RWPE1 (cell line): ENCODE data around the gene DNAH12.

Experiments
- CTCF ChIA-PET: fragments of 350-600 bp; sonication (Branson Sonifier 250); formaldehyde crosslinking; extraction: SDS; loops from one replicate; lab custom pipeline; 2021; lab: Yijun Ruan, JAX
- POLR2A ChIA-PET: fragments of 400-600 bp; formaldehyde crosslinking; extraction: SDS; loops from one replicate; lab custom pipeline; 2020; ENCODE audit warnings: antibody characterized with exemption; ENCODE audit not compliant: low non-redundant PET; lab: Yijun Ruan, JAX
- DNase-seq: peaks from one replicate; pipeline ENCODE4 v3.0.0; 2012; ENCODE audit warnings: low spot score
- H3K27ac ChIP-seq: fragments of 450-650 bp; 2 replicates; pipeline ENCODE4 v1.5.1; 2017
- TF ChIP-seq, protein P1 (sequence below): fragments of 450-650 bp; conservative IDR thresholded peaks from 2 replicates; pipeline ENCODE4 v1.5.1; 2017; ENCODE audit warnings: low read depth, mild to moderate bottlenecking

The DNAH12 gene

DNA sequence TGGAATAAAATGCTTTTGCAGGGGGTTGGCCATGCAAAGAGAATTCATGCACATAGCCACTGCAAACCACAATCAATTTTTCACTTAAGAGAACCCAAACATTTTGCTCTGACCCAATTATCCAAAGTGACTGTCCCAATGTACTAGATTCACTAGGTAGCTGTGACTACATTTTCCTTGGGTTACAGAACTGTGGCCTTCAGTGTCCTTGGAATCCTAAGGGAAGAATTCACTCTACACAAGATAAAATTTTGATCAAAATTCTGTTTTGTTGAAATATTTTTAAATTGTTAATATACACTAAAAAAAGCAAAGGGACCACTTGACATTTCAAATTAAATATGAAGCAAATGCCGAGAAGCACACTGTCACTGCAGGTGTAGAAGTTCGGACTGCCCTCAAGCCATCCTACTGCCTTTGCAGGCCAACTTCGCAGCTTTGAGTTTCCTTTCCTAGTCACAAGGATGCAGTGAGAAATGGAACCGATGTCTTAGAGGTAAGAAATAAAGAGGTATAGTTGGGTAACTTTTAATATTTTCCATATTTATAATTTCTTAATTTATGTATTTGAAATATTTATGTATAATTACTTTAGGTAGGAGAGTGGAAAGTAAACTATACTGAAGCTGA, 251.1 kb downstream of the DNAH12 start:
- CTCF ChIA-PET = no interaction called here
- POLR2A ChIA-PET = no interaction called here
- no peak for DNase-seq
- H3K27ac ChIP-seq = no peak overlapping the region
- TF ChIP-seq, protein P1, sequence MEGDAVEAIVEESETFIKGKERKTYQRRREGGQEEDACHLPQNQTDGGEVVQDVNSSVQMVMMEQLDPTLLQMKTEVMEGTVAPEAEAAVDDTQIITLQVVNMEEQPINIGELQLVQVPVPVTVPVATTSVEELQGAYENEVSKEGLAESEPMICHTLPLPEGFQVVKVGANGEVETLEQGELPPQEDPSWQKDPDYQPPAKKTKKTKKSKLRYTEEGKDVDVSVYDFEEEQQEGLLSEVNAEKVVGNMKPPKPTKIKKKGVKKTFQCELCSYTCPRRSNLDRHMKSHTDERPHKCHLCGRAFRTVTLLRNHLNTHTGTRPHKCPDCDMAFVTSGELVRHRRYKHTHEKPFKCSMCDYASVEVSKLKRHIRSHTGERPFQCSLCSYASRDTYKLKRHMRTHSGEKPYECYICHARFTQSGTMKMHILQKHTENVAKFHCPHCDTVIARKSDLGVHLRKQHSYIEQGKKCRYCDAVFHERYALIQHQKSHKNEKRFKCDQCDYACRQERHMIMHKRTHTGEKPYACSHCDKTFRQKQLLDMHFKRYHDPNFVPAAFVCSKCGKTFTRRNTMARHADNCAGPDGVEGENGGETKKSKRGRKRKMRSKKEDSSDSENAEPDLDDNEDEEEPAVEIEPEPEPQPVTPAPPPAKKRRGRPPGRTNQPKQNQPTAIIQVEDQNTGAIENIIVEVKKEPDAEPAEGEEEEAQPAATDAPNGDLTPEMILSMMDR = no peak

DNA sequence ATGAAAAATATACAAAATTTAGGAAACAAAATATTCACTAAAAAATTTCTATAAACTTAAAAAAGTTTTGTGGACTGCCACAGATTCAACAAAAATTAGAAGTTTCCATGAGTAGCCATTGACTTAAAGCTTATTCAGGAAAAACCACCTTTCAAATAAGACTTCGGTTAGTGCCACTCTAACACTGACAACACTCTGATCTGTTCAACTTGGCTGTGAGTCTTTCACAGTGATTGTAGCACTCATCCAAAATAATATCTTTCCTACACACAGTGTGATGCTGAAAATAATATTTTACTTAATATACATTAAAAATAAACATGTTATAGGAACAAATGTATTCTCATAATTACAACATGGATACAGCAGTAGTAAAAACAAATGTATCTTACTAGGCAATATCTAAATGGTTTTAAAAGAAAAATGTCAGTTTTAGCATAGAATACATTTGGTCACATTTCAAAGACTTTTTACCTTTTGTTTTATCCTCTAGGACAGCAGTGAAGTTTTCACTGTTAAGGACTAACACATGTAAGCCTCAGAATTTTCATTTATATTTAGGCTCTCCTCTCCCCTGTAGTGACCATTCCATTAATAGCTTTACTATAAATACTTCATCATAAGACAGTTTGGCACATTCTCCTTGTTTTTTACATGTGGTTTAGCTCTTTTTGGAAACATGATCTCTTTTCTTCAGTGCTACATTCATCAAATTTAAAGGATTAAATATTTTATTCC, 251.8 kb downstream of the DNAH12 start, which contains the start of gene ASB14:
TSS of gene ASB14 (minus strand) at position 527 of the 738 bp plus-strand sequence. CDS start 652 bp downstream, outside the sequence.
- no peak within 1 kb of the TSS for H3K27ac ChIP-seq
- ChIA-PET POLR2A (no interaction called here), CTCF (no interaction called here)
- no peak for DNase-seq
- TF ChIP-seq, protein P1 = no peak

DNA sequence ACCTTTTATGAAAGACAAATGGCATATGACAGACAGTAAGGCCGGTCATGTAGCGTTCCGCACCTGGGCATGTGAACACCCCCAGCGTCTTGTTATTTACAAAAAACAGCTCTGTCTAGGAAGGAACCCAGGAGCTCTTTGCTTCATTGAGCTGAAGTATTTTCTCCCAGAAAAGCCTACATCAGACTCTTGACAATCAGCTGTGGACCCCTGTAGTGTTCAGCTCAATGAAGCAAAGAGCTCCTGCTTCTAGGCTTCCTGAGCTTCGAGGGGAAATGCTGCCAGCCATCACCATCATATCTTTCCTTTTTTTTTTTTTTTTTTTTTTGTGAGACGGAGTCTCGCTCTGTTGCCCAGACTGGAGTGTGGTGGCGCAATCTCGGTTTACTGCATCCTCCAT, 255.7 kb downstream of the DNAH12 start:
- TF ChIP-seq, protein P1 = no peak
- no peak for DNase-seq
- no peak overlapping the region for H3K27ac ChIP-seq
- ChIA-PET POLR2A (no interaction called here), CTCF (no interaction called here)

DNA sequence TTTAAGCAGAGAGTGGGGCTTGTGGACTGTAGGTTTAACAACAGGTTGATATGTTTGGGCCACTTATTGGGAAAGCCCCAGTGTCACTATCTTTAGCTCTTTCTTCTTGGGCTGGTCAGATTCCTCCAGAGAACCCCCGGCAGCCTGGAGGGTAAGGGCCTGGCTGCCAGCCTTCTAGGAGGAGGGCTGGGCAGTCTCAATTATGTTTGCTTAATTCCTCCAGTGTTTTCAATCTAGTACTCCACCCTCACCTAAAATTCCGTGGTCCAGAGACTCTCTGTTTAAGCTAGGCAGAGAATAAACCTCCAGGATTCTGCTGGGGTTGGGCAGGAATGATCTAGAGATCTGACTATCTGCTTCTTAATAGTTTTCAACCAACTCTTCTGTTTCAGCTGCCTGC, 256.9 kb downstream of the DNAH12 start:
- POLR2A ChIA-PET = no interaction called here
- CTCF ChIA-PET = interaction anchor here (0.7 kb wide), 1 partner anchor 77 kb away, joined by 3 read pairs; no protein-coding TSS in a partner anchor

DNA sequence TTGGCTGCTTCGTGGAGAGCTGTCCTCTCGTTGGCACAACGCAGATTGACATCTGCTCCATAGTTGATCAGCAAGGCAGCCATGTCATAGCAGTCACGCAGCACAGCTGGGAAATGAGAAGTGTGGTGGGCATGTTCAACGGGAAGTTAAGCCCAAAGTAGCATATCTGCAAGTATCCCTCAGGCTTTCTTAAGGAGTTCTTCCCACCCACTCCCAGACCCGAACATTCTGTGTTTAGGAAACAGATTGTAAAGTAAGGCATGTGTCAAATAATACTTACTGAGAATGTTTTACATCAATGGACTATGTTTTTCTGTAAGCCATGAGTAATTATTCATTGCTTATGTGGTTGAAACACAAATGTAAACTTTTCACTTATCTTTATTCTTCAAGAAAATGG, 260.8 kb downstream of the DNAH12 start:
- ChIA-PET CTCF (no interaction called here), POLR2A (no interaction called here)

More for the DNA sequence above, 256.9 kb downstream of the DNAH12 start:
- H3K27ac ChIP-seq = no peak overlapping the region
- no peak for DNase-seq
- TF ChIP-seq, protein P1 = no peak

DNA sequence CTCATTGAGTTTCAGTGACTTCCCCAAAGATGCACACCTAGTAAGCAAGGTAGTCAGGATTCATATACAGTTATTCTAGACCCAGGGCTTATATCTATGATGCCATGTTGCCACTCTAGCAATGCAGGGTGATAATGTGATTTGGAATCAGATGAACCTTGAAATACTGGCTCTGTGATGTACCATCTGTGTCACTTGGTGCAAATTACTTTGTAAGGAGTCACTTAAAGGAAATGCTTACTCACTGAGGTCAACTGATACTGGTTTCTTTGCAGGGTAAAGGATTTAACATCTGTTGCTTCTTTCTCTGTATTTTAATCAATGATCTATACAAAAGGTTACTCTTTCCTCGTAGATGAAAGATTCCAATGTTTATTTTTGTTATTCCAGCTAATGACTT, 262.4 kb downstream of the DNAH12 start:
- TF ChIP-seq, protein P1 = no peak
- POLR2A ChIA-PET = no interaction called here
- CTCF ChIA-PET = no interaction called here
- DNase-seq = no peak
- no peak overlapping the region for H3K27ac ChIP-seq

More for the DNA sequence above, 260.8 kb downstream of the DNAH12 start:
- no peak overlapping the region for H3K27ac ChIP-seq
- TF ChIP-seq, protein P1 = no peak
- DNase-seq = no peak
